Measurements from ENCODE around the gene LOXHD1.

GRCh38 chr18:46460754-46461153 is 196.3 kb downstream of the LOXHD1 start:
- TF ChIP-seq CTCF (IDR thresholded peaks at IDR 0.05): no peak
- TF ChIP-seq POLR2A (IDR thresholded peaks at IDR 0.05): no peak
